Adrenal gland (tissue), 12 donors: Measurements from ENCODE around the gene KIAA1671. TPM values are rescaled to one million over a fixed set of nuclear protein-coding genes. Genes with fewer than 3 reads are reported as not detected.
A peak's percentile ranks its signal among the peaks of the same experiment; 100 is the strongest.

Experiments
- DNase-seq, 7 donors: peaks; one replicate each; pipeline ENCODE4 v3.0.0-alpha.2; 2019 to 2020
- H3K27ac ChIP-seq, 5 donors: fragments of 200-600 bp; sonication (generic) in 4 of 5; 1 replicate in 3 of 5; 2 replicates in 2 of 5; pipeline versions ENCODE4 v1.5.1 to v1.8.0; 2016 to 2020; ENCODE audit warnings: mild to moderate bottlenecking in 1 of 5
- H3K27me3 ChIP-seq: fragments of 200-600 bp; 2 replicates; pipeline ENCODE4 v1.8.0; 2021
- H3K36me3 ChIP-seq, 2 donors: fragments of 200-600 bp; replicated peaks in 1 of 2; 1 replicate in 1 of 2; 2 replicates in 1 of 2; pipeline versions ENCODE4 v1.5.1 to v1.8.0; 2018 to 2022
- H3K4me1 ChIP-seq, 2 donors: fragments of 200-600 bp; replicated peaks in 1 of 2; 1 replicate in 1 of 2; 2 replicates in 1 of 2; pipeline versions ENCODE4 v1.5.1 to v1.8.0; 2018 to 2021
- H3K4me3 ChIP-seq, 4 donors: fragments of 200-600 bp; sonication (generic) in 3 of 4; one replicate each; pipeline ENCODE4 v1.5.1; 2016 to 2018
- H3K9me3 ChIP-seq, 3 donors: fragments of 200-600 bp; sonication (generic) in 1 of 3; replicated peaks in 1 of 3; 1 replicate in 2 of 3; 2 replicates in 1 of 3; pipeline versions ENCODE4 v1.5.1 to v1.8.0; 2016 to 2021
- POLR2A ChIP-seq, 2 donors: fragments of 450-650 bp; IDR thresholded peaks; one replicate each; pipeline ENCODE4 v1.6.1; 2017; ENCODE audit warnings: antibody characterized with exemption in 2 of 2, mild to moderate bottlenecking in 2 of 2, moderate library complexity in 1 of 2
- WGBS, 4 donors: extraction: QIAGEN DNeasy Blood & Tissue Kit in 2 of 4; methylation state at CpG; one replicate each; pipeline versions ENCODE4 v1.1.5 to v1.1.7; 2013 to 2017; 5-methylcytosine and 5-hydroxymethylcytosine counted together
- intact Hi-C, 2 donors: fragments of 100-400 bp; cut with DNase I; formaldehyde crosslinking; loops; one replicate each; pipeline versions ENCODE4 v1.14.1 to v1.15.0; 2022 to 2023
- polyA plus RNA-seq, 3 donors: library from polyadenylated mRNA; stranded (reverse); fragments of 200-250 nt in 2 of 3; fragments of 350-450 nt in 1 of 3; fragmentation: Illumina TruSeq in 1 of 3; extraction: RNeasy Lipid Tissue Mini Kit (QIAGEN cat#74804) in 1 of 3; gene quantifications; one replicate each; pipeline ENCODE4 v1.2.3, GENCODE V29; 2013 to 2014
- total RNA-seq, 9 donors: library from RNA; depleted of rRNA in 4 of 9; stranded (reverse); fragments of >200 nt in 4 of 9; fragments of 120-200 nt in 1 of 9; fragmentation: NEBNext Ultra II Directional in 1 of 9; extraction: Animal tissue kit (Norgen Biotek cat#: 25700) in 1 of 9; gene quantifications; one replicate each; pipeline versions ENCODE4 v1.1.0 to v1.2.4, GENCODE V29; 2013 to 2023
- TF ChIP-seq, protein P1 (sequence below), 6 experiments: fragments of 450-650 bp in 4 of 6; fragments of 200-600 bp in 2 of 6; sonication (generic) in 1 of 6; IDR thresholded peaks; 1 replicate in 5 of 6; 2 replicates in 1 of 6; pipeline versions ENCODE4 v1.5.1 to v1.8.0; 2016 to 2021; ENCODE audit warnings: antibody characterized with exemption in 6 of 6, mild to moderate bottlenecking in 2 of 6, moderate library complexity in 1 of 6
- donor health status: healthy with polysubstance abuse.
- donor health status: Bipolar disorder and iron deficiency.
- donor health status: DM: yes; HTN: yes; CAD: no.
- donor health status: DM: no; HTN: no; CAD: no.
- donor health status: DM: no; HTN: no; CAD: no.
- donor health status: DM: yes; HTN: yes; CAD: no.

The KIAA1671 gene
- total and polyA plus RNA-seq, 12 donors: 5.3 to 71.0 (median 45.8) TPM

- WGBS, 4 donors: 10 to 31% (median 23%) methylated on average over 2 to 3 of the region's 3 CpGs
- intact Hi-C loops: no loop called here
- Histone ChIP-seq H3K36me3 (no peaks in the 10 kb centered on the region), H3K9me3 (no peaks in the 10 kb centered on the region), H3K4me3 (no peak overlapping the region), H3K27me3 (no peaks in the 10 kb centered on the region), H3K27ac (no peak overlapping the region), H3K4me1 (peaks cover 0 to 3% of the 10 kb centered on the region in 2 donors)
- peak in 1 of 7 donors; percentile 49 for DNase-seq
- TF ChIP-seq, protein P1, sequence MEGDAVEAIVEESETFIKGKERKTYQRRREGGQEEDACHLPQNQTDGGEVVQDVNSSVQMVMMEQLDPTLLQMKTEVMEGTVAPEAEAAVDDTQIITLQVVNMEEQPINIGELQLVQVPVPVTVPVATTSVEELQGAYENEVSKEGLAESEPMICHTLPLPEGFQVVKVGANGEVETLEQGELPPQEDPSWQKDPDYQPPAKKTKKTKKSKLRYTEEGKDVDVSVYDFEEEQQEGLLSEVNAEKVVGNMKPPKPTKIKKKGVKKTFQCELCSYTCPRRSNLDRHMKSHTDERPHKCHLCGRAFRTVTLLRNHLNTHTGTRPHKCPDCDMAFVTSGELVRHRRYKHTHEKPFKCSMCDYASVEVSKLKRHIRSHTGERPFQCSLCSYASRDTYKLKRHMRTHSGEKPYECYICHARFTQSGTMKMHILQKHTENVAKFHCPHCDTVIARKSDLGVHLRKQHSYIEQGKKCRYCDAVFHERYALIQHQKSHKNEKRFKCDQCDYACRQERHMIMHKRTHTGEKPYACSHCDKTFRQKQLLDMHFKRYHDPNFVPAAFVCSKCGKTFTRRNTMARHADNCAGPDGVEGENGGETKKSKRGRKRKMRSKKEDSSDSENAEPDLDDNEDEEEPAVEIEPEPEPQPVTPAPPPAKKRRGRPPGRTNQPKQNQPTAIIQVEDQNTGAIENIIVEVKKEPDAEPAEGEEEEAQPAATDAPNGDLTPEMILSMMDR (IDR thresholded peaks at IDR 0.05): peak in 5 of 6 experiments; percentile 14 to 56 (median 45)
- no peak for TF ChIP-seq POLR2A (IDR thresholded peaks at IDR 0.05)
Measured at GRCh38 chr22:25081409-25081824, 128.9 kb downstream of the KIAA1671 start.

DNA sequence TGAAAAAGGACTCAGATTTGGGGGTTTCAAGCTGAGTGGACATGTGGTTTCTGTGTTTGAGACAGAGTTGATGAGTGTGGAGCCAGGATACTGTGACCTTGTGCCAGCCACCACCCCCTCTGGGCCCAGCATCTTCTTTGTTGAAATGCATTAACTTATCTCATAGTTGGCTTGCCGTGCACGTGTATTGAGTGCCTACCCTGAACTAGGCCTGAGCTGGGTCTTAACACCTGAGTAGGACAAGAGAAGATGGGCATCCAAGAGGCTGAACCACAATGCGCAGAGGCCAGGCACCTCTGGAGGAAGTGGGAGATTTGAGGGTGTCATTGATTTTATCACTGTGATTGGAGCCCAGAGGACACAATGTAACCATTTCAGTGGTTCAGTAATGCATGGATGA is 129.6 kb downstream of the KIAA1671 start:
- no peak overlapping the region for H3K27ac ChIP-seq
- no peaks in the 10 kb centered on the region for H3K27me3 ChIP-seq
- H3K4me1 ChIP-seq: no peaks in the 10 kb centered on the region
- H3K9me3 ChIP-seq: no peaks in the 10 kb centered on the region
- no peaks in the 10 kb centered on the region for H3K36me3 ChIP-seq
- 86 to 95% (median 88%) methylated on average over 3 of the region's 3 CpGs for whole genome bisulfite sequencing, 4 donors
- intact Hi-C loops: no loop called here
- no peak for DNase-seq
- H3K4me3 ChIP-seq: no peak overlapping the region
- TF ChIP-seq, protein P1 (IDR thresholded peaks at IDR 0.05): no peak
- no peak for TF ChIP-seq POLR2A (IDR thresholded peaks at IDR 0.05)

DNA sequence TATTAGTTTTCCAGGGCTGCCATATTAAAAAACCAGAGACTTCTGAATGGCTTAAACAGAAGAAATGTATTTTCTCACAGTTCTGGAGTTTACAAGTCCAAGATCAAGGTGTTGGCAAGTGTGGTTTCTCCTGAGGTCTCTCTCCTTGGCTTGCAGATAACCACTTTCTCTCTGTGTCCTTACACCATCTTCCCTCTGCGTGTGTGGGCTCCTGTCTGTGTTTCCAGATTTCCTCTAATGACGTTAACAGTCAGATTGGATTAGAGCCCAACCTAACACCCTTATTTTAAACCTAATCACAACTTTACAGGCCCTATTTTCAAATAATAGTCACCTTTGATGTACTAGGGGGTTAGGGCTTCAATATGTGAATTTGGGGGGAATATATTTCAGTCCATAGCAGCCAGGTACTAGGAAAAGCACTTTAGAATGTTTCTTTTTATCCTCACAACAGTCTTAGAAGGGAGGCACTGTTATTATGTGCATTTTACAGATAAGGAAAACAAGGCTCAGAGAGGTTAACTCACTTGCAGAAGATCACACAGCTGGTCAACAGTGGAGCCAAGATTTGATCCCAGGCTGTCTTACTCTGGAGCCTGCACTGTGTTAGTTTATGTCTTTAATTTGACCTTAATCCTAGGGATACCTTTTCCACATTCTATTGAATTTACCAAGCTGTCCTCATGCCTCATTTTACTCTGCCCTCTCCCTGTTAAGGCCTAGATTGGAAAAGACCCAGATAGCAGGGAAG is 130.7 kb downstream of the KIAA1671 start:
- Histone ChIP-seq H3K27me3 (no peaks in the 10 kb centered on the region), H3K4me3 (no peak overlapping the region), H3K27ac (no peak overlapping the region), H3K4me1 (no peaks in the 10 kb centered on the region), H3K9me3 (no peaks in the 10 kb centered on the region), H3K36me3 (no peaks in the 10 kb centered on the region)
- WGBS, 4 donors: 53 to 81% (median 65%) methylated on average over 2 of the region's 2 CpGs
- TF ChIP-seq, protein P1 (IDR thresholded peaks at IDR 0.05): no peak
- no peak for TF ChIP-seq POLR2A (IDR thresholded peaks at IDR 0.05)
- DNase-seq: no peak
- intact Hi-C loops: no loop called here

- no peak for TF ChIP-seq POLR2A (IDR thresholded peaks at IDR 0.05)
- TF ChIP-seq, protein P1 (IDR thresholded peaks at IDR 0.05): no peak
- DNase-seq: no peak
- intact Hi-C loops: no loop called here
- H3K4me1 ChIP-seq: no peaks in the 10 kb centered on the region
- H3K36me3 ChIP-seq: no peaks in the 10 kb centered on the region
- no peaks in the 10 kb centered on the region for H3K27me3 ChIP-seq
- WGBS, 4 donors: 86 to 94% (median 91%) methylated on average over 6 of the region's 6 CpGs
- H3K4me3 ChIP-seq: no peak overlapping the region
- H3K27ac ChIP-seq: no peak overlapping the region
- no peaks in the 10 kb centered on the region for H3K9me3 ChIP-seq
Measured at GRCh38 chr22:25083807-25084200, 131.3 kb downstream of the KIAA1671 start.
